H9 (cell line): ENCODE results near the gene VWA8. TPM values are rescaled to one million over a fixed set of nuclear protein-coding genes. Genes with fewer than 3 reads are reported as not detected.

Experiments
- DNase-seq: peaks from one replicate; pipeline ENCODE4 v3.0.0-alpha.2; 2017
- H2AFZ ChIP-seq: one replicate; pipeline ENCODE4 v1.6.1; 2013; ENCODE audit warnings: mild to moderate bottlenecking, low read length, control low read depth, moderate library complexity
- H2AK5ac ChIP-seq: 2 replicates; pipeline ENCODE4 v1.6.1; 2013; ENCODE audit warnings: low read length, control low read depth, mixed read lengths; ENCODE audit not compliant: insufficient read length
- H2BK120ac ChIP-seq: one replicate; pipeline ENCODE4 v1.6.1; 2013; ENCODE audit warnings: low read depth, mild to moderate bottlenecking, low read length, control low read depth, inconsistent platforms; ENCODE audit not compliant: poor library complexity, severe bottlenecking
- H2BK12ac ChIP-seq: 2 replicates; pipeline ENCODE4 v1.6.1; 2013; ENCODE audit warnings: low read length, control low read depth, mixed read lengths, low read depth; ENCODE audit not compliant: insufficient read length
- H2BK15ac ChIP-seq: 2 replicates; pipeline ENCODE4 v1.6.1; 2013; ENCODE audit warnings: low read depth, low read length, control low read depth
- H2BK20ac ChIP-seq: one replicate; pipeline ENCODE4 v1.6.1; 2013; ENCODE audit warnings: low read depth, mild to moderate bottlenecking, low read length, control low read depth, inconsistent platforms; ENCODE audit not compliant: poor library complexity, severe bottlenecking
- H2BK5ac ChIP-seq: 2 replicates; pipeline ENCODE4 v1.6.1; 2013; ENCODE audit warnings: low read length, control low read depth, mixed read lengths; ENCODE audit not compliant: insufficient read length
- H3K14ac ChIP-seq: 2 replicates; pipeline ENCODE4 v1.6.1; 2013; ENCODE audit warnings: low read length, control low read depth; ENCODE audit not compliant: insufficient read depth
- H3K18ac ChIP-seq: 2 replicates; pipeline ENCODE4 v1.6.1; 2013; ENCODE audit warnings: low read depth, mild to moderate bottlenecking, mixed read lengths, low read length, control low read depth; ENCODE audit not compliant: insufficient read length
- H3K23ac ChIP-seq: 2 replicates; pipeline ENCODE4 v1.6.1; 2013; ENCODE audit warnings: low read length, control low read depth, mixed read lengths, low read depth; ENCODE audit not compliant: insufficient read length
- H3K23me2 ChIP-seq: 2 replicates; pipeline ENCODE4 v1.6.1; 2013; ENCODE audit warnings: low read depth, mild to moderate bottlenecking, mixed read lengths, low read length, control low read depth; ENCODE audit not compliant: insufficient read length, poor library complexity, severe bottlenecking
- H3K27ac ChIP-seq: 2 replicates; pipeline ENCODE4 v1.5.1; 2013; ENCODE audit warnings: low read length, control low read depth, mixed read lengths, low read depth; ENCODE audit not compliant: insufficient read length
- H3K27me3 ChIP-seq: 2 replicates; pipeline ENCODE4 v1.6.1; 2013; ENCODE audit warnings: low read length, control low read depth, inconsistent platforms; ENCODE audit not compliant: insufficient read depth
- H3K4ac ChIP-seq: 2 replicates; pipeline ENCODE4 v1.6.1; 2013; ENCODE audit warnings: low read depth, mild to moderate bottlenecking, control low read depth, inconsistent platforms, low read length, moderate library complexity
- H3K4me1 ChIP-seq: 2 replicates; pipeline ENCODE4 v1.6.1; 2013; ENCODE audit warnings: low read length, control low read depth, inconsistent platforms; ENCODE audit not compliant: insufficient read depth
- H3K4me2 ChIP-seq: 2 replicates; pipeline ENCODE4 v1.6.1; 2013; ENCODE audit warnings: low read length, control low read depth, mixed read lengths; ENCODE audit not compliant: insufficient read length, insufficient read depth
- H3K56ac ChIP-seq: 2 replicates; pipeline ENCODE4 v1.6.1; 2013; ENCODE audit warnings: low read depth, mild to moderate bottlenecking, mixed read lengths, low read length, control low read depth; ENCODE audit not compliant: insufficient read length
- H3K79me1 ChIP-seq: 2 replicates; pipeline ENCODE4 v1.6.1; 2013; ENCODE audit warnings: low read depth, mild to moderate bottlenecking, moderate library complexity, low read length, control low read depth, inconsistent platforms; ENCODE audit not compliant: insufficient read depth, poor library complexity, severe bottlenecking
- H3K79me2 ChIP-seq: 2 replicates; pipeline ENCODE4 v1.6.1; 2013; ENCODE audit warnings: low read length, control low read depth, inconsistent platforms; ENCODE audit not compliant: insufficient read depth
- H3K9ac ChIP-seq: 2 replicates; pipeline ENCODE4 v1.6.1; 2013; ENCODE audit warnings: low read length, control low read depth, mixed read lengths; ENCODE audit not compliant: insufficient read length; ENCODE audit errors: extremely low read depth
- H3K9me3 ChIP-seq: one replicate; pipeline ENCODE4 v1.6.1; 2013; ENCODE audit warnings: low read depth, low read length, inconsistent platforms; ENCODE audit not compliant: control insufficient read depth
- H3T11ph ChIP-seq: one replicate; pipeline ENCODE4 v1.6.1; 2013; ENCODE audit warnings: mild to moderate bottlenecking, low read length, control low read depth, inconsistent platforms
- H4K20me1 ChIP-seq: one replicate; pipeline ENCODE4 v1.6.1; 2013; ENCODE audit not compliant: control insufficient read depth, insufficient read length, insufficient read depth
- H4K5ac ChIP-seq: 2 replicates; pipeline ENCODE4 v1.6.1; 2013; ENCODE audit warnings: low read depth, mild to moderate bottlenecking, mixed read lengths, low read length, control low read depth; ENCODE audit not compliant: insufficient read length
- H4K8ac ChIP-seq: replicated peaks from 2 replicates; pipeline ENCODE4 v1.6.1; 2013; ENCODE audit warnings: low read length, control low read depth, mixed read lengths, low read depth; ENCODE audit not compliant: insufficient read length
- H4K91ac ChIP-seq: 2 replicates; pipeline ENCODE4 v1.6.1; 2013; ENCODE audit warnings: low read depth, mild to moderate bottlenecking, moderate library complexity, mixed read lengths, low read length, control low read depth; ENCODE audit not compliant: insufficient read length
- H3K27ac Mint-ChIP-seq, 3 experiments: 2 replicates in 2 of 3; 3 replicates in 1 of 3; pipeline ENCODE4 v1.8.0; 2020 to 2021; ENCODE audit warnings: mixed read lengths in 3 of 3, mild to moderate bottlenecking in 1 of 3, moderate library complexity in 1 of 3
- H3K27me3 Mint-ChIP-seq: 2 replicates; pipeline ENCODE4 v1.8.0; 2021; ENCODE audit warnings: low read depth, mild to moderate bottlenecking, moderate library complexity, mixed read lengths
- H3K36me3 Mint-ChIP-seq, 3 experiments: 2 replicates in 2 of 3; 3 replicates in 1 of 3; pipeline ENCODE4 v1.8.0; 2020 to 2021; ENCODE audit warnings: low read depth in 3 of 3, mixed read lengths in 3 of 3; ENCODE audit not compliant: insufficient read depth in 1 of 3
- H3K4me1 Mint-ChIP-seq, 2 experiments: 2 replicates each; pipeline ENCODE4 v1.8.0; 2020; ENCODE audit warnings: mixed read lengths in 2 of 2
- H3K4me3 Mint-ChIP-seq, 2 experiments: 2 replicates in 1 of 2; 3 replicates in 1 of 2; pipeline ENCODE4 v1.8.0; 2020 to 2021; ENCODE audit warnings: mild to moderate bottlenecking in 2 of 2, mixed read lengths in 2 of 2, moderate library complexity in 1 of 2
- H3K9me3 Mint-ChIP-seq, 2 experiments: 2 replicates in 1 of 2; 3 replicates in 1 of 2; pipeline ENCODE4 v1.8.0; 2020; ENCODE audit warnings: mild to moderate bottlenecking in 2 of 2, mixed read lengths in 2 of 2, moderate library complexity in 1 of 2
- CTCF ChIP-seq: fragments of 200-600 bp; sonication (generic); conservative IDR thresholded peaks from 3 replicates; pipeline ENCODE4 v1.8.0; 2021; ENCODE audit warnings: antibody characterized with exemption, mild to moderate bottlenecking
- total RNA-seq: library from RNA; stranded (reverse); gene quantifications from 2 replicates; pipeline ENCODE4 v1.2.1, GENCODE V29; 2021

VWA8 gene
- total RNA-seq, 1 experiment from 2014 or later: 17.4 TPM

- Histone ChIP-seq H2AK5ac (no peak overlapping the region), H3K27me3 (no peaks in the 10 kb centered on the region), H4K8ac (no peak overlapping the region), H4K91ac (no peak overlapping the region), H2BK12ac (no peak overlapping the region), H2BK120ac (no peak overlapping the region), H3K4ac (no peak overlapping the region), H3K9me3 (no peaks in the 10 kb centered on the region), H2BK20ac (no peak overlapping the region), H3K79me1 (no peaks in the 10 kb centered on the region), H3K23me2 (no peaks in the 10 kb centered on the region), H2AFZ (no peak overlapping the region), H3K18ac (no peak overlapping the region), H4K5ac (no peak overlapping the region), H3K79me2 (no peaks in the 10 kb centered on the region), H3K14ac (no peak overlapping the region), H2BK5ac (no peak overlapping the region), H3K56ac (no peak overlapping the region), H3K4me2 (no peak overlapping the region), H3K4me1 (no peaks in the 10 kb centered on the region; the same call in 1 of the 2 replicates), H4K20me1 (no peaks in the 10 kb centered on the region), H3T11ph (no peak overlapping the region), H3K27ac (no peak overlapping the region), H2BK15ac (no peak overlapping the region), H3K9ac (no peak overlapping the region), H3K23ac (no peak overlapping the region)
- TF ChIP-seq CTCF: no peak
- Mint-ChIP-seq H3K9me3 (no peaks in the 10 kb centered on the region), H3K27me3 (no peaks in the 10 kb centered on the region), H3K27ac (no peak overlapping the region), H3K36me3 (peaks cover 8 to 12% (median 11%) of the 10 kb centered on the region in 3 experiments; a peak in 5 of 7 replicates), H3K4me3 (no peak overlapping the region), H3K4me1 (peaks cover 4 to 5% of the 10 kb centered on the region in 2 experiments; a peak in 2 of 4 replicates)
- DNase-seq: no peak
Observed at GRCh38 chr13:41580345-41580744, 380.6 kb downstream of the VWA8 start.
